Measurements from ENCODE around the gene MTFR2. TPM values are rescaled to one million over a fixed set of nuclear protein-coding genes. Genes with fewer than 3 reads are reported as not detected.
"Not testable (repeated sequence)": the region's sequence is repeated elsewhere in the genome, so short reads cannot be mapped to it uniquely, and the experiment has no call there.

Gene MTFR2
- polyA plus RNA-seq, 6 donors from 2014 or later: 0.25 to 1.3 (median 0.63) TPM; not detected in 1

DNA sequence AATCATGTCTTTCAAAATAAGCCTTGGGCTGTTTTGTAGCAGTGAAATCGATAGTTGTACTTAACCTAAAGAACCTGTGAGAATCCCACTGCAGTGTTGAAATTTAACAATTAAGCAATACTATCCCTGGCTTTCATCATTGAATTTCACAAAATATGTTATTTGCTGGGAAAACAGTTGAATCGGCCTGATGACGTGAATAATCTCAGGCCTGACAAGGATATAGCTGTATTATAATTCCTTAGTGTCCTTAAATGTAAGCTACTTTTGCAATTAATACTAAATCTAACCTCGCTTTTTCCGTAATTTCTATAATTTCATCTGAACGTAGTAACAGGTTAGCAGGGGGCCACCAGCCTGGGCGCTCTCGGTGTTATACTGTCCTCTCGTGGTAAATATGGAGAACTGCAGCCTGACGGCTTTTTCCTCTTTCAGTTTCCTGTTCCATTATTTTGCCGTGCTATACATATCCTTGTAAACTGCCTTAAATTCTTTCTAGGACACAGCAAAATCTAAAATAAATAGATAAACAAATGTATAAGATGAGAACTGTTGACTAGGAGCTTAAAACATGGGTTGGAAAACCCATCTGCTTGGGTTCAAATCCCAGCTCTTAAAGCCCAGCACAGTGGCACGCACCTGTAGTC, 24.0 kb downstream of the MTFR2 start:
- peak; percentile 75 to 84 for ATAC-seq (ENCODE audit: low read depth in 2 of 2)
- no peaks in the 10 kb centered on the region for H3K9me3 Mint-ChIP-seq
- peaks cover 6 to 31% (median 11%) of the 10 kb centered on the region in 3 donors for H3K4me1 Mint-ChIP-seq
- H3K27ac Mint-ChIP-seq: peak overlapping the region in 1 of 6 donors; percentile 83
- no peaks in the 10 kb centered on the region for H3K36me3 Mint-ChIP-seq
- DNase-seq: peak; percentile 60
- peak overlapping the region; percentile 17 to 79 (median 63) for H3K4me3 Mint-ChIP-seq
- H3K27me3 Mint-ChIP-seq: no peaks in the 10 kb centered on the region

DNA sequence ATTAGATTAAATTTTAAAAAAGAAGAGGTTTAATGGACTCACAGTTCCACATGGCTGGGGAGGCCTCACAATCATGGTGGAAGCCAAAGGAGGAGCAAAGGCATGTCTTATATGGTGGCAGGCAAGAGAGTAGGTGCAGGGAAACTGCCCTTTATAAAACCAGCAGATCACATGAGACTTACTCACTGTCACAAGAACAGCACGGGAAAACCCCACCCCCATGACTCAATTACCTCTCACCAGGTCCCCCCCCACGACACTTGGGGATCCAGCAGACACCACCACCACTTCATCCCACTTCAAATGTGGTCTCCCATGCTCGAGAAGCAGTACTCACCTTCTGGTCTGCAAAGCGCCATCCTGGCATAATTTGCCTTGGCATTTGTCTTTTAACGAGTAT, 24.6 kb downstream of the MTFR2 start:
- peaks cover 6 to 30% (median 11%) of the 10 kb centered on the region in 3 donors for H3K4me1 Mint-ChIP-seq
- H3K27me3 Mint-ChIP-seq: no peaks in the 10 kb centered on the region
- H3K9me3 Mint-ChIP-seq: peaks cover 0 to 1% (median 0%) of the 10 kb centered on the region in 7 donors
- DNase-seq (no peak), ATAC-seq (ENCODE audit: low read depth in 2 of 2) (no peak)
- peak overlapping the region in 1 of 6 donors; percentile 83 for H3K27ac Mint-ChIP-seq
- no peaks in the 10 kb centered on the region for H3K36me3 Mint-ChIP-seq
- no peak overlapping the region for H3K4me3 Mint-ChIP-seq

DNA sequence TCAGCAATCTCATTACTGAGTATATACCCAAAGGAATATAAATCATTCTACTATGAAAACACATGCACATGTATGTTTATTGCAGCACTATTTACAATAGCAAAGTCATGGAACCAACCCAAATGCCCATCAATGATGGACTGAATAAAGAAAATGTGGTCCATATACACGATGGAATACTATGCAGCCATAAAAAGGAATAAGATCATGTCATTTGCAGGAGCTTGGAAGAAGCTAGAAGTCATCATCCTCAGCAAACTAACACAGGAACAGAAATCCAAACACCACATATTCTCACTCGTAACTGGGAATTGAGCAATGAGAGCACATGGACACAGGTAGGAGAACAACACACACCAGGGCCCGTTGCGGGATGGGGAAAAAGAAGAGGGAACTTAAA, 25.1 kb downstream of the MTFR2 start:
- H3K4me3 Mint-ChIP-seq; ATAC-seq (ENCODE audit: low read depth in 2 of 2); H3K27me3 Mint-ChIP-seq; DNase-seq; H3K27ac Mint-ChIP-seq; H3K9me3 Mint-ChIP-seq; H3K36me3 Mint-ChIP-seq: not testable (repeated sequence)
- H3K4me1 Mint-ChIP-seq: peaks cover 6 to 27% (median 11%) of the 10 kb centered on the region in 3 donors

DNA sequence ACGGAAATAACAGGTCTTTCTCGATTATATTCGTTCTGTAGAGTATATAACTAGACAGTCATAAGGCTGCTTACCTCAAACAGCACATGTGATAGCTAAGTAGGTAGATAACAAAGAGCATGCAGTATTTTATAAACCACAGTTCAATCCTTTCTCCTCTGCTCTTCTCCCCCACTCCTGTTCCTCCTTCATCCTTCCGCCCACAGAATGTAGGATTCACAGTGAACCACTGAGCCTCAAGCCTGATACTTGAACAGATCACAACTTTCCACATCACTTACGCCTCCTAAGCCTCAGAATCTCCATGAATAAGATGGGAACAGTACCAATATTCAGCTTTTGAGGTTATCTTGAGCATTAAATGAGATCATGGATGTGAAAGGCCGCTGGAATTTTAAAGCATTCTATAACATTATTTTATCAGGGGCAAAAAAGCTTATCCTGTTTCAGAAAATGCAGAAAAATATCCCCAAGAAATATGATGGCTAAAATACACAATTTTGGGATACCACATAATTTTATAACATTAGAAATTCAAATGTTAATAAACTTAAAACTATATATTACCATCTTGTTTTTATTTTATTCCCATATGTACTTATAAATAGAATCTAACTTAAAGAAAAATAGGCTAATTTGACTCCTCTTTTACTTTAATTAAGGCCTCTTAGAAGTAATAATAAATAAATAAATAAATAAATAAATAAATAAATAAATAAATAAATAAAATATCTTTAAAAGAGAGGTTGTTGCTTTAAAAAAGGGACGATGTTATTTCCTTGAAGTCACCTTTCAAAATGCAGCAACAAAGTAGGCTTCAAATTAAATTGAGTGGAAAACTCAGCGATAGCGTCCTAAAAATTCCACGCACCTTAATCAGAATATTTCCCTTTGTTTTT, 33.4 kb downstream of the MTFR2 start:
- H3K9me3 Mint-ChIP-seq: peaks cover 0 to 22% (median 11%) of the 10 kb centered on the region in 7 donors
- no peak overlapping the region for H3K27ac Mint-ChIP-seq
- H3K36me3 Mint-ChIP-seq: no peaks in the 10 kb centered on the region
- no peaks in the 10 kb centered on the region for H3K27me3 Mint-ChIP-seq
- ATAC-seq (ENCODE audit: low read depth in 2 of 2) (no peak), DNase-seq (no peak)
- no peak overlapping the region for H3K4me3 Mint-ChIP-seq
- no peaks in the 10 kb centered on the region for H3K4me1 Mint-ChIP-seq

GRCh38 chr6:136213853-136214252, 36.3 kb downstream of the MTFR2 start:
- H3K4me3 Mint-ChIP-seq: no peak overlapping the region
- no peaks in the 10 kb centered on the region for H3K4me1 Mint-ChIP-seq
- peak overlapping the region in 1 of 6 donors; percentile 18 for H3K27ac Mint-ChIP-seq
- H3K36me3 Mint-ChIP-seq: no peaks in the 10 kb centered on the region
- H3K27me3 Mint-ChIP-seq: peaks cover 0 to 6% (median 0%) of the 10 kb centered on the region in 3 donors
- ATAC-seq (ENCODE audit: low read depth in 2 of 2) (no peak), DNase-seq (no peak)
- H3K9me3 Mint-ChIP-seq: peaks cover 0 to 6% (median 2%) of the 10 kb centered on the region in 7 donors

DNA sequence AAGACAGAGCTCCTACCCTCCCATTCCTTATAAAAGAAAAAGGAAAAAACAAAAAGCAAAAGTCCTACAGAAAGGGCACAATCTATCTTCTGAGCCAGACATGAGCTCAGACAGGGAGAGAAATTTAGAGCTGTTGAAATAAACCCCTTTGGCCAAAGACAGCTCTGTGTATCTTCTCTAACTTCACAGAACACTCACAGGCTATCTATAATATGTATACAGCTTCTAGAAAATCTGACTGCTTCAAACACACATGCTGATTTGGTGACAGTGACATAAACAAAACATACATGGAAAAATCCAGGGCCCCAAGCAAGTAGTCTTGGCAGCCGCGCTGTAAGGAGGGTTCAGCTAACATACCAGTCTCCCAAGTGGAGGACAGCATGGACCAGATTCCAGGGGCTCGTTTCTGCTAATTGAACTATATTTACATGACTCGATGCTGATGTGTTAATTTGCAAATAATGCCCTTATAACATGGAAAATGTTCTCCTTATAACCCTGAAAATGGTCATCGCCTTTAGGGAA, 37.0 kb downstream of the MTFR2 start:
- peaks cover 0 to 6% (median 0%) of the 10 kb centered on the region in 3 donors for H3K27me3 Mint-ChIP-seq
- no peak for DNase-seq
- H3K4me1 Mint-ChIP-seq: no peaks in the 10 kb centered on the region
- H3K36me3 Mint-ChIP-seq: no peaks in the 10 kb centered on the region
- no peaks in the 10 kb centered on the region for H3K9me3 Mint-ChIP-seq
- H3K27ac Mint-ChIP-seq: no peak overlapping the region
- H3K4me3 Mint-ChIP-seq: peak overlapping the region in 1 of 8 donors; percentile 4
- ATAC-seq (ENCODE audit: low read depth in 2 of 2): no peak

GRCh38 chr6:136212608-136213007, 37.5 kb downstream of the MTFR2 start:
- no peak overlapping the region for H3K27ac Mint-ChIP-seq
- no peaks in the 10 kb centered on the region for H3K36me3 Mint-ChIP-seq
- peaks cover 0 to 6% (median 0%) of the 10 kb centered on the region in 3 donors for H3K27me3 Mint-ChIP-seq
- no peaks in the 10 kb centered on the region for H3K9me3 Mint-ChIP-seq
- DNase-seq (no peak), ATAC-seq (ENCODE audit: low read depth in 2 of 2) (no peak)
- H3K4me1 Mint-ChIP-seq: no peaks in the 10 kb centered on the region
- H3K4me3 Mint-ChIP-seq: no peak overlapping the region

DNA sequence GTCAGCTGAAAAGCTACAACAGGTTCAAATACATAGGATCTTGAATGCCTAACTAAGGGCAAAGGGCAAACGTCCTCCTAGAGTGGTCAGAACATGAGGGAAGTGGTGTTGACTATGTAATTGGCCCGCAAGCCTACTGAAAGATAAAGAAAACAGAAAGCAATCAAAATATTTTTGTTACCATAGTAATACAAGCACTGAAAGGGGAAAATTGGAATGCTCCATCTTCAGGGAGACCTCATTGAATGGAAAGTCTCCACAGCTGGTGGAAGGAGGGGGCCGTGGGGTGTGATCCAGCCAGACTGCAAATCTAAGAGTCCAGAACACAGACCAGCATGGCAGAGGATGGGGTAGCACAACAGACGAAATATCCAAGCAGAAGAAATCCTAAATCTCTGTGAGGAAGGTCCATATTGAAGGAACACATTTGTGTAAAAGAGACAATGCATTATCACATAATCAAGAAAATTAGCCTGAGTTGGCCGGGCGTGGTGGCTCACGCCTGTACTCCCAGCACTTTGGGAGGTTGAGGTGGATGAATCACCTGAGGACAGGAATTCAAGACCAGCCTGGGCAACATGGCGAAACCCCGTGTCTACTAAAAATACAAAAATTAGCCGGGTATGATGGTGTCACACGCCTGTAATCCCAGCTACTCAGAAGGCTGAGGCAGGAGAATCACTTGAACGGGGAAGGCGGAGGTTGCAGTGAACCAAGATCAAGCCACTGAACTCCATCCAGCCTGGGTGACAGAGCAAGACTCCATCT, 39.5 kb downstream of the MTFR2 start:
- Mint-ChIP-seq H3K4me3 (no peak overlapping the region), H3K9me3 (no peaks in the 10 kb centered on the region), H3K27ac (no peak overlapping the region), H3K27me3 (peaks cover 0 to 6% (median 0%) of the 10 kb centered on the region in 3 donors), H3K36me3 (no peaks in the 10 kb centered on the region), H3K4me1 (no peaks in the 10 kb centered on the region)
- DNase-seq: no peak
- no peak for ATAC-seq (ENCODE audit: low read depth in 2 of 2)

DNA sequence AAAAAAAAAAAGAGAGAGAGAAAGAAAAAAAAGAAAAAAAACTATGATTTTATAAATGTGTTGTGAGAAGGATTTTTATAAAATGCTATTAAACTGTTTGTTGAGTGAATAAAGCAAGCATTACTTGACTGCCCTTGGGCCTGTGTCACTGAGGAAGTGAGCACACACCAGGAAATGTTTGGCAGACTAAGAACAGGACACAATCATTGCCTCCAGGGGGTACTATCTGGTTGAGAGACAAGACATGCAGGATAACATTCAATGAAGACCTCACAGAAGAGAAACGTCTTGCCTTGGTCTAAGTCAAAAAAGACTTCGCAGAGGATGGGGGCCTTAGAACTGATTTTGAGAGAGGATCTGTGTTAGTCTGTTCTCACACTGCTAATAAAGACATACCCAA, 40.6 kb downstream of the MTFR2 start:
- no peak overlapping the region for H3K27ac Mint-ChIP-seq
- DNase-seq (no peak), ATAC-seq (ENCODE audit: low read depth in 2 of 2) (no peak)
- H3K4me3 Mint-ChIP-seq: no peak overlapping the region
- H3K9me3 Mint-ChIP-seq: no peaks in the 10 kb centered on the region
- no peaks in the 10 kb centered on the region for H3K36me3 Mint-ChIP-seq
- no peaks in the 10 kb centered on the region for H3K4me1 Mint-ChIP-seq
- H3K27me3 Mint-ChIP-seq: peaks cover 0 to 6% (median 0%) of the 10 kb centered on the region in 3 donors

- Mint-ChIP-seq H3K27me3 (peaks cover 0 to 6% (median 0%) of the 10 kb centered on the region in 3 donors), H3K4me3 (no peak overlapping the region), H3K27ac (no peak overlapping the region), H3K4me1 (no peaks in the 10 kb centered on the region), H3K9me3 (no peaks in the 10 kb centered on the region), H3K36me3 (no peaks in the 10 kb centered on the region)
- DNase-seq (no peak), ATAC-seq (ENCODE audit: low read depth in 2 of 2) (no peak)
These were observed 41.3 kb downstream of the MTFR2 start for GRCh38 chr6:136208783-136209182.

DNA sequence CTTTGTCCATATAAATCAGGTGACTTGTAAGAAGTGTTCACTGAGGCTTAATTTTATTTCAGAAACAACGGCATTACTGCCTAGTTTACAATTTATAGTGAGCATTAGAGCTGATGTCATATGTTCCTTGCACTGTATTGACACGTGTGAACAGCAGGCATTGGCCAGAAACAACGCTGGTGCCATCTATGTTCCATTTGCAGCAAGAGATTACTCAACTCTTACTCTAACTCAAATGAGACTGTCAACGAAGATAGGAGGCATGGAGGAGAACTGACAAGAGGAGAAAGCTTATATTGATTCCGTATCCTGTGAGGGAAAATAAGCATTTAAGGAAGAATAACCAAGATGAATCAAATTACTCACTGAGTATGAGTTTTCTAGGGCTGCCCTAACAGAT, 48.4 kb downstream of the MTFR2 start:
- no peaks in the 10 kb centered on the region for H3K9me3 Mint-ChIP-seq
- DNase-seq (no peak), ATAC-seq (ENCODE audit: low read depth in 2 of 2) (no peak)
- no peaks in the 10 kb centered on the region for H3K36me3 Mint-ChIP-seq
- no peak overlapping the region for H3K4me3 Mint-ChIP-seq
- H3K4me1 Mint-ChIP-seq: no peaks in the 10 kb centered on the region
- no peak overlapping the region for H3K27ac Mint-ChIP-seq
- peaks cover 0 to 4% (median 4%) of the 10 kb centered on the region in 3 donors for H3K27me3 Mint-ChIP-seq

DNA sequence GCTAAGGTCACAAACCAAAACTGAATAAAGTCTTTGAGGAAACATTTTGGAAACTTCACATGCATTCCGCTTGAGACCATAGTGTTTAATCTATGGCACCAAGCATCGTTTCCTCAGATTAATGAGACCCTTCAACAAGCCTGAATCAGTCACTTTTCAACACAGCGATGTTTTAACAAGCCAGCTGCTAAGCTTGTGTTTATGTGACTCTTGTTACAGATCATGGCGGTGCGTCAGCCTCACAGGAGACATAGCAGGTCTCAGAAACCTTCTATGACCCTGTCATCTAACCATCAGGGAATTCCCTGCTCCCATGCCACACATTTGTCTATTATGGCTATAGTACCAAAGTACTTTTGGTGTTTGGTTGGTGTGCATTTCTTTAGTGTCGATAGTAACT, 57.2 kb downstream of the MTFR2 start:
- no peak overlapping the region for H3K4me3 Mint-ChIP-seq
- no peak overlapping the region for H3K27ac Mint-ChIP-seq

DNA sequence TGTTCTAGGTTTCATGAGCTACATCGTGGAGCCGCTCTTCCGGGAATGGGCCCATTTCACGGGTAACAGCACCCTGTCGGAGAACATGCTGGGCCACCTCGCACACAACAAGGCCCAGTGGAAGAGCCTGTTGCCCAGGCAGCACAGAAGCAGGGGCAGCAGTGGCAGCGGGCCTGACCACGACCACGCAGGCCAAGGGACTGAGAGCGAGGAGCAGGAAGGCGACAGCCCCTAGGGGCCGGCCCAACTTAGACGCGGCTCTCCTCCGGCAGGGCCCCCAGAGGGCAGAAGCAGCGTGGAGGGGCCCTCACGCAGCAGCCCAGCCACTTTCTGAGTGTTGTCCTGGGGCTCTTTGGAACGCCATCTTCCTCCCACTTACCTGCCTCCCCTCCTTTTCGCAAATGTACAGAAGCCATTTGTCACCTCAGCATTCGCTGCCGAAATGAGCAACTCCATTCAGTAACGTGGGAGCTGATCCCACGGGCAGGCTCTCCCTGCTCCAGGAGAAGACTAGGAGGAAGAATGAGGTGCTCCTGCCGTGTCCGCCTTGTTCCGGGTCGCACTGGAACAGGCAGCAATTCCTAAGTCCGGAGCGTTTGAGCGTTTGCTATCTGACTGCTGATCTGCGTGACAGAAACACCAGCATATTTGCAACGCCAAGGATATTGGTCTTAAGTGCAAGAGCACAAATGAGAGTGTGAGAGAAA, 58.4 kb downstream of the MTFR2 start:
- ATAC-seq (ENCODE audit: low read depth in 2 of 2) (no peak), DNase-seq (no peak)
- peaks cover 10 to 23% of the 10 kb centered on the region in 2 donors for H3K36me3 Mint-ChIP-seq
- H3K27ac Mint-ChIP-seq: no peak overlapping the region
- H3K9me3 Mint-ChIP-seq: no peaks in the 10 kb centered on the region
- no peak overlapping the region for H3K4me3 Mint-ChIP-seq
- H3K27me3 Mint-ChIP-seq: no peaks in the 10 kb centered on the region
- no peaks in the 10 kb centered on the region for H3K4me1 Mint-ChIP-seq

More for the DNA sequence above, 57.2 kb downstream of the MTFR2 start:
- Mint-ChIP-seq H3K36me3 (peaks cover 2 to 23% of the 10 kb centered on the region in 2 donors), H3K27me3 (no peaks in the 10 kb centered on the region), H3K9me3 (no peaks in the 10 kb centered on the region), H3K4me1 (no peaks in the 10 kb centered on the region)
- DNase-seq (no peak), ATAC-seq (ENCODE audit: low read depth in 2 of 2) (no peak)
